Heart left ventricle (tissue), 16 donors: ENCODE results near the gene MYO5B. TPM values are rescaled to one million over a fixed set of nuclear protein-coding genes. Genes with fewer than 3 reads are reported as not detected.
A peak's percentile ranks its signal among the peaks of the same experiment; 100 is the strongest.
"Not testable (repeated sequence)": the region's sequence is repeated elsewhere in the genome, so short reads cannot be mapped to it uniquely, and the experiment has no call there.

Experiments
- ATAC-seq, 4 donors: fragments of 200-7000 bp; cut with Tn5 transposase; one replicate each; pipeline ENCODE4 v1.9.1; 2020 to 2022; ENCODE audit warnings: moderate library complexity in 4 of 4, mild to moderate bottlenecking in 3 of 4, moderate number of reproducible peaks in 1 of 4
- DNase-seq, 5 donors: peaks; one replicate each; pipeline ENCODE4 v3.0.0-alpha.2; 2020
- H3K27ac ChIP-seq, 12 donors: fragments of 200-600 bp; sonication (generic) in 4 of 12; one replicate each; pipeline versions ENCODE4 v1.5.0 to v1.8.0; 2016 to 2022; ENCODE audit warnings: mild to moderate bottlenecking in 2 of 12
- H3K27me3 ChIP-seq, 9 donors: fragments of 200-600 bp; sonication (generic) in 2 of 9; one replicate each; pipeline versions ENCODE4 v1.5.1 to v1.8.0; 2016 to 2022; ENCODE audit warnings: mild to moderate bottlenecking in 3 of 9
- H3K36me3 ChIP-seq, 9 donors: fragments of 200-600 bp; sonication (generic) in 2 of 9; one replicate each; pipeline versions ENCODE4 v1.5.0 to v1.8.0; 2018 to 2022; ENCODE audit warnings: mild to moderate bottlenecking in 2 of 9
- H3K4me1 ChIP-seq, 12 donors: fragments of 200-600 bp; sonication (generic) in 4 of 12; one replicate each; pipeline versions ENCODE4 v1.5.0 to v1.8.0; 2016 to 2022; ENCODE audit warnings: mild to moderate bottlenecking in 3 of 12
- H3K4me3 ChIP-seq, 12 donors: fragments of 200-600 bp; sonication (generic) in 4 of 12; one replicate each; pipeline versions ENCODE4 v1.5.0 to v1.8.0; 2017 to 2022; ENCODE audit warnings: mild to moderate bottlenecking in 9 of 12, moderate library complexity in 4 of 12
- H3K9me3 ChIP-seq, 12 donors: fragments of 200-600 bp; sonication (generic) in 4 of 12; one replicate each; pipeline versions ENCODE4 v1.5.0 to v1.8.0; 2016 to 2022; ENCODE audit warnings: mild to moderate bottlenecking in 1 of 12
- CTCF ChIP-seq, 12 donors: fragments of 200-600 bp; sonication (generic) in 4 of 12; IDR thresholded peaks; one replicate each; pipeline versions ENCODE4 v1.5.0 to v1.8.0; 2018 to 2022; ENCODE audit warnings: antibody characterized with exemption in 12 of 12, mild to moderate bottlenecking in 5 of 12
- POLR2A ChIP-seq, 2 donors: fragments of 450-650 bp; IDR thresholded peaks; one replicate each; pipeline ENCODE4 v1.6.1; 2017; ENCODE audit warnings: antibody characterized with exemption in 2 of 2, mild to moderate bottlenecking in 2 of 2, moderate library complexity in 2 of 2
- WGBS, 4 donors: extraction: QIAGEN DNeasy Blood & Tissue Kit in 2 of 4; methylation state at CpG; one replicate each; pipeline versions ENCODE4 v1.1.5 to v1.1.7; 2013 to 2018; 5-methylcytosine and 5-hydroxymethylcytosine counted together
- intact Hi-C, 10 donors: fragments of 100-400 bp; cut with DNase I; formaldehyde crosslinking; loops; one replicate each; pipeline versions ENCODE4 v1.11.1 to v1.14.2; 2022
- long read RNA-seq, 3 donors: library from polyadenylated mRNA; unstranded; transcript quantifications; one replicate each; pipeline ENCODE4 v2.0.0, GENCODE V29; 2020 to 2021
- polyA plus RNA-seq, 2 donors: library from polyadenylated mRNA; stranded (reverse); fragments of 200-250 nt; gene quantifications; one replicate each; pipeline ENCODE4 v1.2.3, GENCODE V29; 2013
- total RNA-seq, 9 donors: library from RNA; depleted of rRNA in 2 of 9; stranded (reverse); fragments of >200 nt in 2 of 9; fragmentation: NEBNext Ultra II Directional in 3 of 9; extraction: Animal tissue kit (Norgen Biotek cat#: 25700) in 3 of 9; gene quantifications; one replicate each; pipeline versions ENCODE4 v1.1.0 to v1.2.4, GENCODE V29; 2016 to 2023
- donor health status: ischemic (EF 13 %, LVEDD 7.1; RV severe dilation, severe dysfunction).
- donor health status: healthy with polysubstance abuse.
- donor health status: DM: no; HTN: yes; CAD: no.
- donor health status: DM: no; HTN: no; CAD: no.
- donor health status: ischemic (EF 25% LVEDD 6.9; RV normal size, moderate dysfunction).
- donor health status: ischemic (EF 25% LVEDD 5.7; RV mildly dilated, moderate dysfunction).
- donor health status: healthy.
- donor health status: DM: yes; HTN: yes; CAD: no.
- donor health status: ischemic (EF 35%, LVEDD 5.7; RV mildly dilated, moderate dysfunction).
- donor health status: nonischemic (EF 11% LVEDD 7.7; RV severe dilation, severe dysfunction).
- donor health status: DM: yes; HTN: yes; CAD: no.
- donor health status: PGD.
- donor health status: ischemic (EF 29% LVEDD 5.4; RV normal size, mild dysfunction).
- donor health status: nonischemic (EF 23%, LVEDD 6.1; RV moderate dilation, normal function).

MYO5B gene
- total RNA-seq (1 to 10 TPM in 7 of 9 donors, under 1 TPM in 2; 0.51 to 5.9 (median 1.6) TPM), polyA plus RNA-seq (under 1 TPM; 0.75 to 0.84 TPM)
- long read RNA-seq, donor 1, partial matches to known transcripts, result 1 of 2 reads
- long read RNA-seq, donor 1, other reads (novel, unspliced or antisense), result 1 of 2 reads
- long read RNA-seq, donor 2, result 0 reads
- long read RNA-seq, donor 3, result 0 reads

DNA sequence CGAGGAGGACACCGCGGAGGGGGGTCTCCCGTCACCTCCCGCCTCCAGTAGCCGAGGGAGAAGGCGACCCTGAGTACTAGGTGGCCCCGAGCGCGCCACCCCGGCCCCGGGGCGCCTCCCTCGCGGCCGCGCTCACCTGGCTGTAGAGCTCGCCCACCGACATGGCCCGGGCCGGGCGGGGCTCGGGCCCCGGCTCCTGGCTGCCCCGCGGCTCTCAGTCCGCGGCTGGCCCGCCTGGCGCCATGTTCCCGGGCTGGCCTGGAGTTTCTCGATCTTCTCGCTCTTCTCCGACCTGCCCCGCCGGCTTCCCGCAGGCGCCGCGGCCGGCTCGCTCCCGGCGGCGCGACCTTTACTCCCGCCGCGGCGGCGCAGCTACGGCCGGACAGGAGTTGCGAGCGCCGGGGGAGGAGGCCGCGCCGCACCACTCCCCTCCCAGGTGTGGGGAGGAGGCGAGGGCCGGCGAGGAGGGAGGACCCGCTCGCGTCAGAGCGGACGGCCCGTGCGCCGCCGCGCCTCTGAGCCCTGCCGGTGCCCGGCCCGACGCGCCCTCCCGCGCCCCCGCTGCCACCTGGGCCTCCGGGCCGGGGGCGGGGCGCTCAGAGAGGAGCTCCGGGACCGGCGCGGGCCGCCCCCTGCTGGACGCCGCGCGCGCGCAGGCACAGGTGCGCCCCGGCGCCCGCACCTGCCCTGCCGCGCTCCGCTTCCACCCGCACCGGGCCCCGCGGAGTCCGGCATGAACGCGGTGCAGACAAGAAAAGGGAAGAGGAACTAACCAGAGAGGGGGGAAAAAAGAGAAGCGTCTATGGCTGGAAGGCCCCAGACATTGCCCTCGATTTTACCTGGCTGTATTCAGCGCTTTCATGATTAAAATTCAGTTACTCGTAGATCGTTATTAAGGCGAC is at the start of gene MYO5B:
TSS of gene MYO5B (minus strand) at position 517 of the 902 bp plus-strand sequence. CDS start at position 163, 354 bp downstream.
- no peaks in the 10 kb centered on the region for H3K9me3 ChIP-seq

DNA sequence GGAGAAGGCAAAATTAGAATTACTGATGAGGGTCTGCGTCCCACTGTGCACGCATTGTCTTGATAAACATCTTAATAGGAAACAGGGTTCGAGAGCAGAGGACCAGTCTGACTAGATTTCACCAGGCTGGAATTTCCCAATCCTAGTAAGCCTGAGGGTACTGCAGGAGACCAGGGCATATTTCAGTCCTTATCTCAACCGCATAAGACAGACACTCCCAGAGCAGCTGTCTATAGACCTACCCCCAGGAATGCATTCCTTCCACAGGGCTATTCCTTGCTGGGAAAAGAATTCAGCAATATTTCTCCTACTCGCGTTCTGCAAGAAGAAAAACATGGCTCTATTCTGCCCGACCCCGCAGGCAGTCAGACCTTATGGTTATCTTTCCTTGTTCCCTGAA is 46.8 kb upstream of the MYO5B start:
- H3K4me1 ChIP-seq, H3K36me3 ChIP-seq, DNase-seq, H3K4me3 ChIP-seq, ATAC-seq, H3K27ac ChIP-seq, H3K27me3 ChIP-seq: not testable (repeated sequence)
- WGBS, 4 donors, result 71 to 89% (median 74%) methylated on average over 8 of the region's 8 CpGs
- intact Hi-C loops, result loop anchor here in 1 of 10 donors (10.0 kb wide), 1 partner anchor 73 kb away; no protein-coding TSS in a partner anchor
- H3K9me3 ChIP-seq, result peaks cover 0 to 15% (median 0%) of the 10 kb centered on the region in 12 donors

More for the DNA sequence above, at the start of gene MYO5B:
- ATAC-seq (peak in 3 of 4 donors; percentile 58 to 87 (median 81)), DNase-seq (peak in 3 of 5 donors; percentile 20 to 67 (median 42))
- WGBS, 4 donors, result 1 to 6% (median 2%) methylated on average over 27 to 115 of the region's 115 CpGs
- TF ChIP-seq POLR2A (IDR thresholded peaks at IDR 0.05) (no peak), CTCF (IDR thresholded peaks at IDR 0.05) (peak in 11 of 12 donors; percentile 8 to 61 (median 37))
- H3K4me3 ChIP-seq, result peak within 1 kb of the TSS; percentile 24 to 70 (median 56)
- H3K27ac ChIP-seq, result no peak within 1 kb of the TSS
- intact Hi-C loops, result loop anchor here in 3 of 10 donors (5.0 to 10.0 kb wide), 4 partner anchors 140 to 190 kb away; no protein-coding TSS in a partner anchor
- peaks cover 4 to 85% (median 45%) of the 10 kb centered on the region in 9 donors for H3K27me3 ChIP-seq
- peaks cover 0 to 24% (median 4%) of the 10 kb centered on the region in 12 donors for H3K4me1 ChIP-seq
- H3K36me3 ChIP-seq, result no peaks in the 10 kb centered on the region

- Histone ChIP-seq H3K4me3 (no peak overlapping the region), H3K27me3 (no peaks in the 10 kb centered on the region), H3K9me3 (peaks cover 0 to 15% (median 0%) of the 10 kb centered on the region in 12 donors), H3K36me3 (no peaks in the 10 kb centered on the region), H3K4me1 (no peaks in the 10 kb centered on the region), H3K27ac (no peak overlapping the region)
- ATAC-seq (no peak), DNase-seq (no peak)
- intact Hi-C loops, result loop anchor here in 1 of 10 donors (10.0 kb wide), 1 partner anchor 75 kb away; no protein-coding TSS in a partner anchor
- TF ChIP-seq CTCF (IDR thresholded peaks at IDR 0.05) (no peak), POLR2A (IDR thresholded peaks at IDR 0.05) (no peak)
- WGBS, 4 donors, result 84 to 99% (median 89%) methylated on average over 3 of the region's 3 CpGs
Observed at GRCh38 chr18:50240080-50240563, 45.2 kb upstream of the MYO5B start.

GRCh38 chr18:50232419-50232818 is 37.5 kb upstream of the MYO5B start:
- ATAC-seq, result no peak
- Histone ChIP-seq H3K27me3 (no peaks in the 10 kb centered on the region), H3K36me3 (no peaks in the 10 kb centered on the region), H3K27ac (no peak overlapping the region), H3K9me3 (no peaks in the 10 kb centered on the region), H3K4me1 (no peaks in the 10 kb centered on the region), H3K4me3 (no peak overlapping the region)
- 41 to 71% (median 57%) methylated on average over 2 of the region's 2 CpGs for WGBS, 4 donors
- DNase-seq, result no peak
- intact Hi-C loops, result no loop called here
- TF ChIP-seq CTCF (IDR thresholded peaks at IDR 0.05), result no peak
- no peak for TF ChIP-seq POLR2A (IDR thresholded peaks at IDR 0.05)
